NB4 (cell line): ENCODE measurements around the gene ABHD12.

Source experiments
- CTCF ChIP-seq: IDR thresholded peaks from one replicate; pipeline ENCODE4 v1.5.1; 2012; ENCODE audit warnings: low read depth, low read length
- MAX ChIP-seq: IDR thresholded peaks from 2 replicates; pipeline ENCODE4 v1.6.1; 2011; ENCODE audit warnings: low read depth, low read length
- POLR2A ChIP-seq: IDR thresholded peaks from 2 replicates; pipeline ENCODE4 v1.6.1; 2011; ENCODE audit warnings: mild to moderate bottlenecking; ENCODE audit not compliant: insufficient read length; ENCODE audit errors: extremely low read depth

- TF ChIP-seq CTCF (no peak), POLR2A (no peak), MAX (no peak)
Observed at GRCh38 chr20:25256226-25256859, 134.3 kb downstream of the ABHD12 start.
